Astrocyte of the spinal cord (primary cell): ENCODE results near the gene TENM4.
A peak's percentile ranks its signal among the peaks of the same experiment; 100 is the strongest.

Source experiments
- DNase-seq: peaks from one replicate; pipeline ENCODE4 v3.0.0; 2011; ENCODE audit warnings: low read depth, low spot score
- H3K4me3 ChIP-seq: 2 replicates; pipeline ENCODE4 v1.5.1; 2011; ENCODE audit warnings: low read depth, mild to moderate bottlenecking, low read length, moderate library complexity
- CTCF ChIP-seq: IDR thresholded peaks from 2 replicates; pipeline ENCODE4 v1.5.1; 2012; ENCODE audit warnings: low read depth, mild to moderate bottlenecking, low read length, inconsistent platforms
- in situ Hi-C: cut with HindIII; loops from 2 replicates; pipeline ENCODE4 v1.10.0; 2017; ENCODE audit warnings: low sequenced_read_pairs

TENM4 gene

GRCh38 chr11:79400717-79401330, 40.0 kb downstream of the TENM4 start:
- H3K4me3 ChIP-seq, result no peak overlapping the region
- DNase-seq, result peak; percentile 38
- peak; percentile 75 for TF ChIP-seq CTCF
- in situ Hi-C loops, result no loop called here

- in situ Hi-C loops, result no loop called here
- no peak for DNase-seq
- H3K4me3 ChIP-seq, result no peak overlapping the region
- TF ChIP-seq CTCF, result no peak
Measured at GRCh38 chr11:79400206-79400605, 40.6 kb downstream of the TENM4 start.

GRCh38 chr11:79397252-79397651, 43.6 kb downstream of the TENM4 start:
- in situ Hi-C loops, result no loop called here
- H3K4me3 ChIP-seq, result no peak overlapping the region
- TF ChIP-seq CTCF, result no peak
- DNase-seq, result peak; percentile 37

- DNase-seq, result peak; percentile 56
- TF ChIP-seq CTCF, result no peak
- no peak overlapping the region for H3K4me3 ChIP-seq
- in situ Hi-C loops, result no loop called here
Measured at GRCh38 chr11:79396674-79397073, 44.2 kb downstream of the TENM4 start.

GRCh38 chr11:79396001-79396400, 44.8 kb downstream of the TENM4 start:
- in situ Hi-C loops, result no loop called here
- no peak for DNase-seq
- no peak for TF ChIP-seq CTCF
- no peak overlapping the region for H3K4me3 ChIP-seq

GRCh38 chr11:79393362-79394043, 47.3 kb downstream of the TENM4 start:
- TF ChIP-seq CTCF, result no peak
- in situ Hi-C loops, result no loop called here
- no peak for DNase-seq
- no peak overlapping the region for H3K4me3 ChIP-seq
